Measurements from ENCODE around the gene TCEANC. TPM values are rescaled to one million over a fixed set of nuclear protein-coding genes. Genes with fewer than 3 reads are reported as not detected.

Gene TCEANC
- total RNA-seq, 1 experiment from 2014 or later: 2.6 TPM

- Histone ChIP-seq H3K9me3 (replicated peaks) (no peaks in the 10 kb centered on the region), H3K27ac (no peak overlapping the region)
- DNase-seq (ENCODE audit: low read depth in 1 of 2, low spot score in 2 of 2): no peak
Observed at GRCh38 chrX:13690836-13691235, 37.9 kb downstream of the TCEANC start.

GRCh38 chrX:13691841-13692371, 39.0 kb downstream of the TCEANC start:
- H3K4me3 ChIP-seq: no peak overlapping the region
- peaks cover 16% of the 10 kb centered on the region; the same call in 1 of the 2 replicates for H3K4me1 ChIP-seq (replicated peaks)
- DNase-seq (ENCODE audit: low read depth in 1 of 2, low spot score in 2 of 2): no peak

More at GRCh38 chrX:13690836-13691235, 37.9 kb downstream of the TCEANC start:
- Histone ChIP-seq H3K27me3 (replicated peaks) (no peaks in the 10 kb centered on the region), H3K36me3 (peaks cover 3% of the 10 kb centered on the region), H3K4me1 (replicated peaks) (peaks cover 16% of the 10 kb centered on the region; the same call in 1 of the 2 replicates), H3K4me3 (no peak overlapping the region)

GRCh38 chrX:13692771-13693231, 39.9 kb downstream of the TCEANC start:
- Histone ChIP-seq H3K27me3 (replicated peaks) (no peaks in the 10 kb centered on the region), H3K36me3 (peaks cover 3% of the 10 kb centered on the region), H3K9me3 (replicated peaks) (no peaks in the 10 kb centered on the region), H3K27ac (no peak overlapping the region), H3K4me1 (replicated peaks) (peaks cover 16% of the 10 kb centered on the region; the same call in 1 of the 2 replicates), H3K4me3 (no peak overlapping the region)
- DNase-seq (ENCODE audit: low read depth in 1 of 2, low spot score in 2 of 2): no peak

More at GRCh38 chrX:13691841-13692371, 39.0 kb downstream of the TCEANC start:
- peaks cover 3% of the 10 kb centered on the region for H3K36me3 ChIP-seq
- no peak overlapping the region for H3K27ac ChIP-seq
- H3K9me3 ChIP-seq (replicated peaks): no peaks in the 10 kb centered on the region
- H3K27me3 ChIP-seq (replicated peaks): no peaks in the 10 kb centered on the region

- Histone ChIP-seq H3K4me3 (no peak overlapping the region), H3K27me3 (replicated peaks) (no peaks in the 10 kb centered on the region), H3K4me1 (replicated peaks) (peaks cover 14% of the 10 kb centered on the region; the same call in 1 of the 2 replicates), H3K27ac (no peak overlapping the region), H3K9me3 (replicated peaks) (no peaks in the 10 kb centered on the region), H3K36me3 (peaks cover 3% of the 10 kb centered on the region)
- DNase-seq (ENCODE audit: low read depth in 1 of 2, low spot score in 2 of 2): no peak
Observed at GRCh38 chrX:13693341-13693961, 40.5 kb downstream of the TCEANC start.

- no peak overlapping the region for H3K4me3 ChIP-seq
- no peak overlapping the region for H3K27ac ChIP-seq
Observed at GRCh38 chrX:13694359-13694758, 41.4 kb downstream of the TCEANC start.

GRCh38 chrX:13694983-13695382, 42.0 kb downstream of the TCEANC start:
- peaks cover 14% of the 10 kb centered on the region; the same call in 1 of the 2 replicates for H3K4me1 ChIP-seq (replicated peaks)
- H3K4me3 ChIP-seq: no peak overlapping the region
- H3K27ac ChIP-seq: no peak overlapping the region
- no peak for DNase-seq (ENCODE audit: low read depth in 1 of 2, low spot score in 2 of 2)
- no peaks in the 10 kb centered on the region for H3K27me3 ChIP-seq (replicated peaks)
- no peaks in the 10 kb centered on the region for H3K36me3 ChIP-seq
- H3K9me3 ChIP-seq (replicated peaks): no peaks in the 10 kb centered on the region

More at GRCh38 chrX:13694359-13694758, 41.4 kb downstream of the TCEANC start:
- Histone ChIP-seq H3K4me1 (replicated peaks) (peaks cover 14% of the 10 kb centered on the region; the same call in 1 of the 2 replicates), H3K9me3 (replicated peaks) (no peaks in the 10 kb centered on the region), H3K27me3 (replicated peaks) (no peaks in the 10 kb centered on the region), H3K36me3 (no peaks in the 10 kb centered on the region)
- no peak for DNase-seq (ENCODE audit: low read depth in 1 of 2, low spot score in 2 of 2)

- H3K27me3 ChIP-seq (replicated peaks): no peaks in the 10 kb centered on the region
- DNase-seq (ENCODE audit: low read depth in 1 of 2, low spot score in 2 of 2): no peak
- no peak overlapping the region for H3K27ac ChIP-seq
- no peak overlapping the region for H3K4me3 ChIP-seq
- H3K4me1 ChIP-seq (replicated peaks): peaks cover 11% of the 10 kb centered on the region; the same call in 1 of the 2 replicates
- H3K36me3 ChIP-seq: no peaks in the 10 kb centered on the region
- H3K9me3 ChIP-seq (replicated peaks): no peaks in the 10 kb centered on the region
Observed at GRCh38 chrX:13695601-13696115, 42.7 kb downstream of the TCEANC start.

- no peak for DNase-seq (ENCODE audit: low read depth in 1 of 2, low spot score in 2 of 2)
- Histone ChIP-seq H3K27me3 (replicated peaks) (no peaks in the 10 kb centered on the region), H3K27ac (no peak overlapping the region), H3K36me3 (no peaks in the 10 kb centered on the region), H3K4me3 (no peak overlapping the region), H3K9me3 (replicated peaks) (no peaks in the 10 kb centered on the region), H3K4me1 (replicated peaks) (peaks cover 11% of the 10 kb centered on the region; the same call in 1 of the 2 replicates)
Observed at GRCh38 chrX:13697455-13697854, 44.5 kb downstream of the TCEANC start.

- no peak overlapping the region for H3K4me3 ChIP-seq
- H3K36me3 ChIP-seq: no peaks in the 10 kb centered on the region
- DNase-seq (ENCODE audit: low read depth in 1 of 2, low spot score in 2 of 2): no peak
- H3K27me3 ChIP-seq (replicated peaks): no peaks in the 10 kb centered on the region
- H3K27ac ChIP-seq: no peak overlapping the region
- H3K4me1 ChIP-seq (replicated peaks): peaks cover 11% of the 10 kb centered on the region; the same call in 1 of the 2 replicates
- no peaks in the 10 kb centered on the region for H3K9me3 ChIP-seq (replicated peaks)
Observed at GRCh38 chrX:13697976-13698375, 45.0 kb downstream of the TCEANC start.

- peaks cover 6% of the 10 kb centered on the region; the same call in 1 of the 2 replicates for H3K4me1 ChIP-seq (replicated peaks)
- H3K27ac ChIP-seq: no peak overlapping the region
- DNase-seq (ENCODE audit: low read depth in 1 of 2, low spot score in 2 of 2): no peak
- no peak overlapping the region for H3K4me3 ChIP-seq
- H3K36me3 ChIP-seq: no peaks in the 10 kb centered on the region
- no peaks in the 10 kb centered on the region for H3K27me3 ChIP-seq (replicated peaks)
- no peaks in the 10 kb centered on the region for H3K9me3 ChIP-seq (replicated peaks)
Observed at GRCh38 chrX:13698432-13698831, 45.5 kb downstream of the TCEANC start.

- H3K9me3 ChIP-seq (replicated peaks): no peaks in the 10 kb centered on the region
- no peak for DNase-seq (ENCODE audit: low read depth in 1 of 2, low spot score in 2 of 2)
- H3K27me3 ChIP-seq (replicated peaks): no peaks in the 10 kb centered on the region
- H3K4me3 ChIP-seq: no peak overlapping the region
- no peaks in the 10 kb centered on the region for H3K36me3 ChIP-seq
- H3K27ac ChIP-seq: no peak overlapping the region
- no peaks in the 10 kb centered on the region; the same call in 1 of the 2 replicates for H3K4me1 ChIP-seq (replicated peaks)
Observed at GRCh38 chrX:13699183-13699826, 46.4 kb downstream of the TCEANC start.

GRCh38 chrX:13700380-13700779, 47.4 kb downstream of the TCEANC start:
- no peaks in the 10 kb centered on the region for H3K36me3 ChIP-seq
- H3K4me3 ChIP-seq: no peak overlapping the region
- no peak for DNase-seq (ENCODE audit: low read depth in 1 of 2, low spot score in 2 of 2)
- H3K4me1 ChIP-seq (replicated peaks): no peaks in the 10 kb centered on the region
- H3K9me3 ChIP-seq (replicated peaks): no peaks in the 10 kb centered on the region
- no peak overlapping the region for H3K27ac ChIP-seq
- no peaks in the 10 kb centered on the region for H3K27me3 ChIP-seq (replicated peaks)

- DNase-seq (ENCODE audit: low read depth in 1 of 2, low spot score in 2 of 2): no peak
Observed at GRCh38 chrX:13702111-13702789, 49.3 kb downstream of the TCEANC start.

More at GRCh38 chrX:13702111-13702789, 49.3 kb downstream of the TCEANC start:
- Histone ChIP-seq H3K36me3 (no peaks in the 10 kb centered on the region), H3K4me1 (replicated peaks) (no peaks in the 10 kb centered on the region), H3K27me3 (replicated peaks) (no peaks in the 10 kb centered on the region), H3K9me3 (replicated peaks) (no peaks in the 10 kb centered on the region), H3K27ac (no peak overlapping the region), H3K4me3 (no peak overlapping the region)
